ENCODE data around the gene AKR1C8. TPM values are rescaled to one million over a fixed set of nuclear protein-coding genes. Genes with fewer than 3 reads are reported as not detected.
"Not testable (repeated sequence)": the region's sequence is repeated elsewhere in the genome, so short reads cannot be mapped to it uniquely, and the experiment has no call there.

AKR1C8 gene
- total RNA-seq, 2 donors from 2014 or later = 0.87 to 1.6 TPM

- Mint-ChIP-seq H3K4me3 (no peak within 1 kb of the TSS), H3K27me3 (no peaks in the 10 kb centered on the region), H3K36me3 (ENCODE audit: low read depth) (no peaks in the 10 kb centered on the region), H3K4me1 (peaks cover 3% of the 10 kb centered on the region), H3K27ac (no peak within 1 kb of the TSS)
- H3K9me3 ChIP-seq (ENCODE audit: control insufficient read depth, low read length, poor library complexity, severe bottlenecking) = no peaks in the 10 kb centered on the region
- DNase-seq = no peak
- no peak for ATAC-seq
These were observed 11.8 kb upstream of the AKR1C8 start, which contains the start of gene AKR1C4 for GRCh38 chr10:5196702-5197113. Gene AKR1C4, plus strand, starts transcription at chr10:5196837. Its CDS starts 31 bp downstream, at chr10:5196868.

GRCh38 chr10:5195727-5196374 is 10.9 kb upstream of the AKR1C8 start:
- no peak for ATAC-seq
- no peaks in the 10 kb centered on the region for H3K9me3 ChIP-seq (ENCODE audit: control insufficient read depth, low read length, poor library complexity, severe bottlenecking)
- H3K4me3 Mint-ChIP-seq = no peak overlapping the region
- no peak overlapping the region for H3K27ac Mint-ChIP-seq
- H3K4me1 Mint-ChIP-seq = peaks cover 3% of the 10 kb centered on the region
- H3K27me3 Mint-ChIP-seq = no peaks in the 10 kb centered on the region
- no peaks in the 10 kb centered on the region for H3K36me3 Mint-ChIP-seq (ENCODE audit: low read depth)
- DNase-seq = no peak

- ATAC-seq (no peak), DNase-seq (no peak)
- Mint-ChIP-seq H3K4me1 (peaks cover 3% of the 10 kb centered on the region), H3K36me3 (ENCODE audit: low read depth) (no peaks in the 10 kb centered on the region), H3K27ac (no peak overlapping the region), H3K27me3 (no peaks in the 10 kb centered on the region), H3K4me3 (no peak overlapping the region)
- no peaks in the 10 kb centered on the region for H3K9me3 ChIP-seq (ENCODE audit: control insufficient read depth, low read length, poor library complexity, severe bottlenecking)
These were observed 9.5 kb upstream of the AKR1C8 start for GRCh38 chr10:5194431-5194830.

- no peaks in the 10 kb centered on the region for H3K4me1 Mint-ChIP-seq
- DNase-seq (no peak), ATAC-seq (no peak)
- no peaks in the 10 kb centered on the region for H3K27me3 Mint-ChIP-seq
- H3K27ac Mint-ChIP-seq = no peak overlapping the region
- H3K36me3 Mint-ChIP-seq (ENCODE audit: low read depth) = peaks cover 5% of the 10 kb centered on the region
- H3K4me3 Mint-ChIP-seq = no peak overlapping the region
- H3K9me3 ChIP-seq (ENCODE audit: control insufficient read depth, low read length, poor library complexity, severe bottlenecking) = no peaks in the 10 kb centered on the region
These were observed 3.4 kb upstream of the AKR1C8 start for GRCh38 chr10:5188358-5188757.

- Mint-ChIP-seq H3K4me3 (no peak overlapping the region), H3K36me3 (ENCODE audit: low read depth) (peaks cover 6% of the 10 kb centered on the region), H3K27ac (no peak overlapping the region), H3K4me1 (no peaks in the 10 kb centered on the region), H3K27me3 (no peaks in the 10 kb centered on the region)
- ATAC-seq = no peak
- H3K9me3 ChIP-seq (ENCODE audit: control insufficient read depth, low read length, poor library complexity, severe bottlenecking) = no peaks in the 10 kb centered on the region
- no peak for DNase-seq
These were observed 2.9 kb upstream of the AKR1C8 start for GRCh38 chr10:5187867-5188266.

GRCh38 chr10:5183923-5184322 is 1.0 kb downstream of the AKR1C8 start:
- DNase-seq (no peak), ATAC-seq (no peak)
- no peaks in the 10 kb centered on the region for H3K4me1 Mint-ChIP-seq
- no peaks in the 10 kb centered on the region for H3K9me3 ChIP-seq (ENCODE audit: control insufficient read depth, low read length, poor library complexity, severe bottlenecking)
- peaks cover 6% of the 10 kb centered on the region for H3K36me3 Mint-ChIP-seq (ENCODE audit: low read depth)
- H3K27me3 Mint-ChIP-seq = no peaks in the 10 kb centered on the region
- no peak overlapping the region for H3K27ac Mint-ChIP-seq
- no peak overlapping the region for H3K4me3 Mint-ChIP-seq

GRCh38 chr10:5180503-5180902 is 4.4 kb downstream of the AKR1C8 start:
- DNase-seq, H3K27me3 Mint-ChIP-seq: not testable (repeated sequence)

GRCh38 chr10:5175581-5175980 is 9.4 kb downstream of the AKR1C8 start:
- H3K4me1 Mint-ChIP-seq; H3K36me3 Mint-ChIP-seq (ENCODE audit: low read depth): not testable (repeated sequence)

More at GRCh38 chr10:5180503-5180902, 4.4 kb downstream of the AKR1C8 start:
- not testable (repeated sequence) for H3K4me1 Mint-ChIP-seq; ATAC-seq; H3K9me3 ChIP-seq (ENCODE audit: control insufficient read depth, low read length, poor library complexity, severe bottlenecking); H3K4me3 Mint-ChIP-seq; H3K27ac Mint-ChIP-seq; H3K36me3 Mint-ChIP-seq (ENCODE audit: low read depth)

GRCh38 chr10:5168897-5169420 is 16.0 kb downstream of the AKR1C8 start:
- DNase-seq (no peak), ATAC-seq (no peak)
- Mint-ChIP-seq H3K36me3 (ENCODE audit: low read depth) (peaks cover 3% of the 10 kb centered on the region), H3K27me3 (no peaks in the 10 kb centered on the region), H3K27ac (no peak overlapping the region), H3K4me1 (no peaks in the 10 kb centered on the region), H3K4me3 (no peak overlapping the region)
- H3K9me3 ChIP-seq (ENCODE audit: control insufficient read depth, low read length, poor library complexity, severe bottlenecking) = no peaks in the 10 kb centered on the region

More at GRCh38 chr10:5175581-5175980, 9.4 kb downstream of the AKR1C8 start:
- ATAC-seq; H3K9me3 ChIP-seq (ENCODE audit: control insufficient read depth, low read length, poor library complexity, severe bottlenecking); H3K4me3 Mint-ChIP-seq; H3K27me3 Mint-ChIP-seq; H3K27ac Mint-ChIP-seq; DNase-seq: not testable (repeated sequence)

GRCh38 chr10:5165738-5166137 is 19.2 kb downstream of the AKR1C8 start:
- Mint-ChIP-seq H3K36me3 (ENCODE audit: low read depth) (peaks cover 6% of the 10 kb centered on the region), H3K4me3 (no peak overlapping the region), H3K4me1 (no peaks in the 10 kb centered on the region), H3K27ac (no peak overlapping the region), H3K27me3 (no peaks in the 10 kb centered on the region)
- DNase-seq (no peak), ATAC-seq (no peak)
- no peaks in the 10 kb centered on the region for H3K9me3 ChIP-seq (ENCODE audit: control insufficient read depth, low read length, poor library complexity, severe bottlenecking)

- no peak overlapping the region for H3K27ac Mint-ChIP-seq
- no peak for DNase-seq
- H3K4me1 Mint-ChIP-seq = no peaks in the 10 kb centered on the region
- peaks cover 3% of the 10 kb centered on the region for H3K36me3 Mint-ChIP-seq (ENCODE audit: low read depth)
- H3K4me3 Mint-ChIP-seq = no peak overlapping the region
- no peaks in the 10 kb centered on the region for H3K27me3 Mint-ChIP-seq
- ATAC-seq = no peak
- no peaks in the 10 kb centered on the region for H3K9me3 ChIP-seq (ENCODE audit: control insufficient read depth, low read length, poor library complexity, severe bottlenecking)
These were observed 21.5 kb downstream of the AKR1C8 start for GRCh38 chr10:5163487-5163886.

- no peaks in the 10 kb centered on the region for H3K27me3 Mint-ChIP-seq
- no peaks in the 10 kb centered on the region for H3K4me1 Mint-ChIP-seq
- ATAC-seq = no peak
These were observed 25.8 kb downstream of the AKR1C8 start for GRCh38 chr10:5159126-5159525.

GRCh38 chr10:5157501-5157900 is 27.4 kb downstream of the AKR1C8 start:
- Mint-ChIP-seq H3K4me1 (no peaks in the 10 kb centered on the region), H3K27me3 (no peaks in the 10 kb centered on the region)
- H3K9me3 ChIP-seq (ENCODE audit: control insufficient read depth, low read length, poor library complexity, severe bottlenecking) = no peaks in the 10 kb centered on the region

More at GRCh38 chr10:5159126-5159525, 25.8 kb downstream of the AKR1C8 start:
- no peaks in the 10 kb centered on the region for H3K9me3 ChIP-seq (ENCODE audit: control insufficient read depth, low read length, poor library complexity, severe bottlenecking)
- Mint-ChIP-seq H3K27ac (no peak overlapping the region), H3K4me3 (no peak overlapping the region), H3K36me3 (ENCODE audit: low read depth) (peaks cover 3% of the 10 kb centered on the region)
- DNase-seq = no peak

GRCh38 chr10:5155951-5156350 is 29.0 kb downstream of the AKR1C8 start:
- Mint-ChIP-seq H3K4me3 (no peak overlapping the region), H3K27ac (no peak overlapping the region), H3K36me3 (ENCODE audit: low read depth) (no peaks in the 10 kb centered on the region), H3K4me1 (no peaks in the 10 kb centered on the region), H3K27me3 (no peaks in the 10 kb centered on the region)
- ATAC-seq = no peak
- no peak for DNase-seq
- H3K9me3 ChIP-seq (ENCODE audit: control insufficient read depth, low read length, poor library complexity, severe bottlenecking) = no peaks in the 10 kb centered on the region

More at GRCh38 chr10:5157501-5157900, 27.4 kb downstream of the AKR1C8 start:
- ATAC-seq = no peak
- H3K36me3 Mint-ChIP-seq (ENCODE audit: low read depth) = peaks cover 3% of the 10 kb centered on the region
- no peak overlapping the region for H3K27ac Mint-ChIP-seq
- no peak for DNase-seq
- no peak overlapping the region for H3K4me3 Mint-ChIP-seq
